CD4-positive, alpha-beta T cell treated with Interleukin-6 at 100 ng/mL for 8 hours (primary cell): Measurements from ENCODE around the gene STEAP1B.

Source experiments
- DNase-seq: peaks from one replicate; pipeline ENCODE4 v3.0.0-alpha.2; 2020; ENCODE audit warnings: mixed read lengths, low spot score

Gene STEAP1B

DNA sequence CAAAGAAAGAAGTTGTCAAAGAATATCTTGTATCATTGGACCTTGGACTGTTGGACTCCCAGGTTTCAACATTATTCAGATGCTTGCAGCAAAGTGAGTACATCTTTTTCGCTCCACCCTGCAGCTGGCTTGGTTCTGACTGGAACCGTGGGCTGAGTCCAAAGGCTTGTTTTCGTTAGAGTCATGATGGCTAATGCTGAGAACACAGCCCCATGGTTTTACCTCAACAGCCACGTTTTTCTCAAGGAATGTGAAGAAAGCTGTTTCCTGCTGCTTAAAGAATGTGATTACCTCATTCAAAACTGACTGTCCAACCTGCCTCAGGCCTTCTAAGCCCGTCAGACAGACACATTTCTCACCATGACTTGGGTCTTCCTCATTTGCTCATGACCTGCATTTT, 69.5 kb downstream of the STEAP1B start:
- no peak for DNase-seq

GRCh38 chr7:22429386-22429785, 70.6 kb downstream of the STEAP1B start:
- DNase-seq, result no peak

- DNase-seq, result no peak
Measured at GRCh38 chr7:22427855-22428254, 72.1 kb downstream of the STEAP1B start.

DNA sequence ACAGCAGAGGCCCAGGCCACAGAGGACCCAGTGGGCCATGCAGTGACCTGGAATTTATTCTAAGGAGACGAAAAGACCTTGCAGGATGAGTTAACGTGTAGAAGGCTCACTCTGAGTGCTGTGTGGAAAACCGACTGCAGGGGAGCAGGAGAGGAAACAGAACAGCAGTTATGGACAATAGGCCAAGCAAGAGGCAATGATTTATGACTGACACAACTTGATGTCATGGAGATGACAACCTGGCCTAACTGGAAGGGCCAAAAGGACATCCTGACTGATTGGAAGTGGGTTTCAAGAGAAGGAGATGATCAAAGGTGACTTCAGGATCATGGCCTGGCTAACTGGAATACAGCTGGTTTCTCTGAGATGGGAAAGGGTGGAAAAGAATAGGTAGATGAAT, 72.9 kb downstream of the STEAP1B start:
- no peak for DNase-seq

- DNase-seq, result no peak
Measured at GRCh38 chr7:22426463-22427094, 73.4 kb downstream of the STEAP1B start.

GRCh38 chr7:22425361-22425760, 74.6 kb downstream of the STEAP1B start:
- DNase-seq, result no peak

- DNase-seq, result no peak
Measured at GRCh38 chr7:22422831-22423615, 77.0 kb downstream of the STEAP1B start.

DNA sequence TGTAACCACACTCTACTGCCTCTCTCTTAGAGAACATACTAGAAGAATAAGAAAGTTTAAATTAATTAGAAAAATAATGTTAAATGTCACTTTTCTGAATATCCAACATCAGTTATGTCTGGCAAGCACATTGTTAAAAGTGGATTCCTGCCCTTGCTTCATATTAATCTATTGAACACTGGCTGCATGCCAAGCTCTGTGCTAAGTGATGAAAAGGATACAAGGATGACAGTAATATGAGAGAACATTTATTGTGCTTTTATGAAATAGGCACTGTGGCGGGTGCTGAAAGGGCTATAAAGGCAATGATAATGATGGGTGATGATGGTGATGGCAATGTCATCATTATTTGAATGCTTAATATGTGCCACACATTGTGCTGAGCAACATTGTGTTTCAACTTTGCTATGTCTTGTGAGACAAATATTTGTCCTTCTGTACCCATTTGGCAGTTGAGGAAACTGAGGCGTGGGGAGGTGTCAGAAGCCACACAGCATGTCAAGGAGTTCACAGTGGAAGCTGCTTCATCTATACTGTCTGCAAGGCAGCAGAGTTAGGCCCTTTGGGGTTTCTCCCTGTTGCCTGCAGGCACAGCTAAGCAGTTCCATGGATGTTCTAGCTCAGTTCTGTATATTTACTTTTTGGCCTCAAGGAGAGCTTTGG, 78.9 kb downstream of the STEAP1B start:
- no peak for DNase-seq

DNA sequence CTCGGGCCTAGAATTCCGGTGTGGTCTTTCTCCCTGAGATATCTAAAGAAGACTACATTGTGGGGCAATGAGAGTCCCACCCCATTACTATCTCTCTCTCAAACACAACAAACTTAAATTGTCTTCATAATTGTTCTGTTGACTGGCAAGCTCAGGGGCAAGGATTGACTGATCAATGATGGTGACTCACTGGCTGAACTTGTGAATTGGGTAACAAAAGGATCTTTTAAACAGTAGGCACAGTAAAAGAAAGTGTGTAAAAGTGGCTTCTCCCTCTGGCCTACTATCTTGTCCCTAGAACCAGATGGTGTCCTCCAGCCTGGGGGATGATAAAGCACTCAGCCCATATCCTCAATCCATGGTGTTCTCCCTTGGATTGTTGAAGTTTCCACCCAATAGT, 80.0 kb downstream of the STEAP1B start:
- DNase-seq, result no peak

DNA sequence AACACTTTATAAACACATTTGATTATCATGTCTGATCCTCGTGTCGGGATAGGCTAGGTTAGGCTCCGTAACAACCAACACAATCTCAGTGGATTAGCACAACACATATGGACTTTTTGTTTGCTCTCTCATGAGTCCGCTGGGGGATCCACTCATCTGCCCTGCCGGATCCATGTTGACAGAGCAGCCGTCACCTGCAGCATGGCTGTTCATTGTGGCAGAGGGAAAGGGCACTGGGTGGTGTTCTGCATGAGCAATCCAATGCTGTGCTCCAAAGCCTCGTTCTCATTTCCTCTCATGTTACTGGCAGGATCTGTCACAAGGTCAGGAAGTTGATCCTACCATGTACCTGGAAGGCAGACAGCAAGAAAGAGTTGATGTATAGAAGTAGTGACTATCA, 80.5 kb downstream of the STEAP1B start:
- DNase-seq, result no peak

- no peak for DNase-seq
Measured at GRCh38 chr7:22418251-22419046, 81.5 kb downstream of the STEAP1B start.

DNA sequence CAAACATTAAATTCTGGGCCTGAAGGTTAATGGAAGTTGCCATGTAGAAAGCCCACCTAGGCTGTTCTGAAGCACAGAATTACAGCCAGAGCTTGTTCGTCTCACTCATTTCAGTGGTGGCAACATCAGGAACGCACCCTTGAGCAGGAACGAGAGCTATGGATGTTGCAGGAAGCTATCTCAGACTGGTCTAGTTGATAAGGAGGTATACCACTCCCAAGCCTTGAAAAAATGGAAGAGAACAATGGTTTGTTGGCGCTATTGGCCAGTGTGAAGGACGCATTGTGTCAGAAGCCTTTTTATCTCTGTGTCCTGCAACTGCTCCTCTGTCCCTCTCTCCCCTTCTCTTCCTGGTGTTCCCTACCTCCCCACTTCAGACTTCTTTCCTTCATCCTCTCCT, 82.1 kb downstream of the STEAP1B start:
- DNase-seq, result no peak

DNA sequence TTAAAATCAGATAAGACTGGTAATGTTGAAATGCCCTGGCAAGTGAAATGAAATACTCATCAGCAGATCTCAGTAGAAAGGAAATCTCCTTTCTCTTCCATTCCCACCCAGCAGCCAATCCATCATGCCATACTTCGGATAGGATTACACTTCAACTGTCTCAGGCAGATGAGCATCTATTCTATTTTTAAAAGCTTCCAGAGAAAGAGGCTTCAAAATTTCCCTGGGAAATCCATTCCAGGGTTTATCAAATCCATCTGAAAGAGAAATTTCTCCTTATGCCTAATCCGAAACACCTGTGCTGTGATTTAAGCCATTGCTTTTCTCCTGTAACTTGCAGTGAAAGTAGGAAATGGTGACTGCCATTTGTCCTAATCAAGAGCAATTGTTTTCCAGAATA, 82.6 kb downstream of the STEAP1B start:
- no peak for DNase-seq

DNA sequence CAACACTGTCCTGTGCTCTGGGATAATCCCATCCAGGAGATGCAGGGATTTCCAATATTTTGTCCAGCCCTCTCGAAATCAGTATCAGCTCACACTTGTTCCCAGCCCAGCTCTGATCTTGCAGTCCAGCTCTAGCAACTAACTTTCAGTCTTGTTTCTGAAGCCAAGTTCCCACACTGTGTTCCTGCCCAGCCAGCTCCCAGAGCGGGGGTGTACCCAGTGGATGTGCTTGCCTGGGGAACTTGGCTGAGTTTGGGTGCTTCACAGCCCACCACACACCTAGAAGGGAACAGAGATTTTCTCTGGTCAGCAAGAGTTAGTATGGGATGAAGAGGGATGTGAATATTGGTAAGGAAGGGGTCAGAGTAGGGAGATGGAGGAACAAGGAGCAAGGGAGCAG, 85.6 kb downstream of the STEAP1B start:
- DNase-seq, result no peak

GRCh38 chr7:22413211-22413610, 86.8 kb downstream of the STEAP1B start:
- no peak for DNase-seq

GRCh38 chr7:22411977-22412693, 87.9 kb downstream of the STEAP1B start:
- no peak for DNase-seq

GRCh38 chr7:22406715-22407114, 93.3 kb downstream of the STEAP1B start:
- DNase-seq, result no peak

DNA sequence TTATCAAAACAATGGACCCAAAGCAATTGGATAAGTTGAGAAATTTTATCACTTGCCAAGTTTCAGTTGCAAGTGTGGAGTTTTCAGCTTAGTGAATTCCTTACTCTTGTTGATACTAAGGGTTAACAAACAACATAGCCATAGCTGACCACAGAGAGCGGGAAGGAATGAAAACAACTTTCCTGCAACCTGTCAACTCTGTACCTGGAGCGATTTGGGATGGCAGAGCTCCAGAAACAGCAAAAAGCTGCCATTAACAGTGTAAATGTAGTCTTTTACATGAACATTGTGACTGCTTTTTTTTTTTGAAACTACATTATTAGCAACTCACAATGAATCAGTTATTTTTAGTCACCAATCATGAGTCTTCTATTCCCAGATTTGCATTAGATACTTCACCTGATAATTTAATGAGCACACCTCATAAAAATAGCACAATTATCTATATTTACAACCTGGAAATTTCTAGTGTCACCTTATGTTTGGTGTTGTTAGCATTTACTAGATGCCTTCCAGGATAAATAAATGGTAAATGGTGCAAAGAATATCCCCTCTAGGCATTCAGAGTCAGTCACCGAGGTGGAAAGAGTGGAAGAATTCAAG, 95.5 kb downstream of the STEAP1B start:
- no peak for DNase-seq

DNA sequence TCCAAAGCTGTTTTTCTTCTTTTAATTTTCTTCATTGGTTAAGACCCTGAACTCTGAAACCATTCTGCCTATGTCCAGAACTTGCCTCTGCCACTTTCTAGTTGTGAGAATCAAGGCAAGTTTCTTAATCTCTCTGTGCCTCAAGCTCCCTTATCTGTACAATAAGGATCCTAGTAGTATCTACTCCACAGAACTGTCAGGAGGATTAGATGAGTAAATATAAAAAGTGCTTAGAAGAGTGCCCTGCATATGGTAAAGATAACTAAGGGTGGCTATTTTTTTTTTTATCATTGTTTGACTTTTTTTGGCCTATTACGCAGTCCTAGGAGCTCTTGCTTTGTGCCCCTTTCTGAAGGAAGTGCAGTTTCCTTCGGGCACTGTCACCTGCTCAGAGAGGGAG, 96.6 kb downstream of the STEAP1B start:
- no peak for DNase-seq

DNA sequence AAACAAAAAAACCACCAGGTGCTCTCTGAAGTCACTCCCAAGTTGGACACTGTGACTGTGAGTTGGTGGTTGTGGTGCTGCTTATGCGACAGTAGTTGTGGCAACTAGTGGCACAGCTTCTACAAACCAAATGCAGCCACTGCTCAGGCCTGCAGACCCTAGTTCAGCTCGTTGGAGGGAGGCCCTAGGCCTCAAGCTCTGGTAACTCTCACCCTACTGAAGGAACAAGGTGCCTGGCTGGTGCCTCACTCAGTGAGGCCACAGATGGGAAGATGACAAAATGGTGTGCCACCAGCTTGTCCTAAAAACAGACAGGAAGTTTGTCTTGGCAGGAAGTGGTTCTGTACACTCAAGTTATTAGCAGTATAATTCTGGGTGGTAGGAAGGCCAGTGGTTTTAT, 97.7 kb downstream of the STEAP1B start:
- DNase-seq, result no peak

DNA sequence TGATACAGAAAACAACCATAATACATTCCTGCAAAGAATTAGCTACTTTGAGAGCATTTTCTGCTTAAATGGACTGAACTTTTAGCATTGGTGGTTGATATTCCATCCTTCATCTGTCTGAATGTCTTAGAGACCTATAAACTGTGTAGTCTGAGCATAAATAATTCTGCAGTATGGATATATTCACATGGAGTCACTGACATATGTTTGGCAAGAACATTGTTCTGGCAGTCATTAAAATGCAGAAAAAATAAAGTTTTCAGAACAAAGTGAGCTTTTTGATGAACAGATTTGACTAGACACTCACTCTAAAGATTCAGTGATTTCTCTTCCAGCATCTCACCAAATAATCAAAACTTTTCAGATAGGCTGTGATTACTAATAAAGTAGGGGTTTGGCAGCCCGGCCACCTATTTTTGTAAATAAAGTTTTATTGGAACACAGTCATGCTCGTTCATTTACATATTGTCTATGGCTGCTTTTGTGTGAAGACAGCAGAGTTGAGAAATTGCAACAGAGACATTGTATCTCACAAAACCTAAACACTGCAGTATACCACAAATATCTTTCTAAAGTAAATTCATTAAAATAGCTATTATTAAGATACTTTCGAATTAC, 98.9 kb downstream of the STEAP1B start:
- DNase-seq, result no peak
